BE2C (cell line): Measurements from ENCODE around the gene ZFP91.

Experiments
- DNase-seq: peaks from one replicate; pipeline ENCODE4 v3.0.0-alpha.2; 2020
- H3K27me3 ChIP-seq: fragments of 250-450 bp; sonication (Bioruptor Pico); 2 replicates; pipeline ENCODE4 v1.5.1; 2020; ENCODE audit warnings: mild to moderate bottlenecking
- H3K36me3 ChIP-seq: fragments of 250-450 bp; sonication (Bioruptor Pico); 2 replicates; pipeline ENCODE4 v1.5.1; 2020; ENCODE audit warnings: mild to moderate bottlenecking
- H3K4me1 ChIP-seq: fragments of 250-450 bp; sonication (Bioruptor Pico); 2 replicates; pipeline ENCODE4 v1.5.1; 2020
- H3K4me3 ChIP-seq: 2 replicates; pipeline ENCODE4 v1.5.1; 2011; ENCODE audit warnings: low read depth, low read length
- H3K9me3 ChIP-seq: fragments of 250-450 bp; sonication (Bioruptor Pico); 2 replicates; pipeline ENCODE4 v1.5.1; 2020
- CTCF ChIP-seq: IDR thresholded peaks from 2 replicates; pipeline ENCODE4 v1.5.1; 2012; ENCODE audit warnings: mild to moderate bottlenecking, low read depth, low read length

Gene ZFP91

GRCh38 chr11:58606930-58607714 is 28.3 kb downstream of the ZFP91 start:
- Histone ChIP-seq H3K4me1 (no peaks in the 10 kb centered on the region), H3K27me3 (no peaks in the 10 kb centered on the region), H3K36me3 (no peaks in the 10 kb centered on the region; the same call in 1 of the 2 replicates), H3K9me3 (no peaks in the 10 kb centered on the region), H3K4me3 (no peak overlapping the region)
- DNase-seq: no peak
- no peak for TF ChIP-seq CTCF

GRCh38 chr11:58608331-58608730 is 29.5 kb downstream of the ZFP91 start:
- no peak overlapping the region for H3K4me3 ChIP-seq
- no peaks in the 10 kb centered on the region; the same call in none of the 2 replicates for H3K36me3 ChIP-seq
- H3K9me3 ChIP-seq: no peaks in the 10 kb centered on the region
- no peaks in the 10 kb centered on the region for H3K27me3 ChIP-seq
- H3K4me1 ChIP-seq: no peaks in the 10 kb centered on the region
- TF ChIP-seq CTCF: no peak
- no peak for DNase-seq

GRCh38 chr11:58609723-58610122 is 30.9 kb downstream of the ZFP91 start:
- Histone ChIP-seq H3K27me3 (no peaks in the 10 kb centered on the region), H3K4me1 (no peaks in the 10 kb centered on the region), H3K36me3 (peaks cover 6% of the 10 kb centered on the region), H3K9me3 (no peaks in the 10 kb centered on the region), H3K4me3 (no peak overlapping the region)
- DNase-seq: no peak
- no peak for TF ChIP-seq CTCF

GRCh38 chr11:58613228-58613627 is 34.4 kb downstream of the ZFP91 start:
- H3K36me3 ChIP-seq: peaks cover 14% of the 10 kb centered on the region
- H3K4me1 ChIP-seq: no peaks in the 10 kb centered on the region
- no peak for DNase-seq
- no peak overlapping the region for H3K4me3 ChIP-seq
- no peak for TF ChIP-seq CTCF
- H3K27me3 ChIP-seq: no peaks in the 10 kb centered on the region
- H3K9me3 ChIP-seq: no peaks in the 10 kb centered on the region

GRCh38 chr11:58615559-58615958 is 36.7 kb downstream of the ZFP91 start:
- Histone ChIP-seq H3K9me3 (no peaks in the 10 kb centered on the region), H3K27me3 (no peaks in the 10 kb centered on the region), H3K4me3 (no peak overlapping the region), H3K4me1 (no peaks in the 10 kb centered on the region), H3K36me3 (peaks cover 14% of the 10 kb centered on the region)
- DNase-seq: no peak
- no peak for TF ChIP-seq CTCF

GRCh38 chr11:58616594-58616993 is 37.7 kb downstream of the ZFP91 start:
- Histone ChIP-seq H3K4me3 (no peak overlapping the region), H3K36me3 (peaks cover 17% of the 10 kb centered on the region), H3K27me3 (no peaks in the 10 kb centered on the region), H3K4me1 (no peaks in the 10 kb centered on the region), H3K9me3 (no peaks in the 10 kb centered on the region)
- DNase-seq: no peak
- no peak for TF ChIP-seq CTCF
